Measurements from ENCODE around the gene NFIC.

The NFIC gene

GRCh38 chr19:3464587-3465235 lies 98.3 kb downstream of the NFIC start:
- FAIRE-seq (no peak), DNase-seq (ENCODE audit: low spot score) (no peak)

GRCh38 chr19:3465552-3465951 lies 99.2 kb downstream of the NFIC start:
- FAIRE-seq (no peak), DNase-seq (ENCODE audit: low spot score) (no peak)

- no peak for DNase-seq (ENCODE audit: low spot score)
- FAIRE-seq, result no peak
Measured at GRCh38 chr19:3466635-3467034, 100.3 kb downstream of the NFIC start.

- FAIRE-seq (no peak), DNase-seq (ENCODE audit: low spot score) (no peak)
Measured at GRCh38 chr19:3467437-3468198, 101.2 kb downstream of the NFIC start.

GRCh38 chr19:3468211-3468610 lies 101.8 kb downstream of the NFIC start:
- DNase-seq (ENCODE audit: low spot score), result no peak
- no peak for FAIRE-seq

- no peak for FAIRE-seq
- no peak for DNase-seq (ENCODE audit: low spot score)
Measured at GRCh38 chr19:3469638-3470499, 103.5 kb downstream of the NFIC start.

GRCh38 chr19:3470500-3471128 lies 104.2 kb downstream of the NFIC start:
- no peak for FAIRE-seq

GRCh38 chr19:3471954-3472655 lies 105.7 kb downstream of the NFIC start:
- FAIRE-seq, result no peak

More at GRCh38 chr19:3470500-3471128, 104.2 kb downstream of the NFIC start:
- no peak for DNase-seq (ENCODE audit: low spot score)

GRCh38 chr19:3474010-3474409 lies 107.6 kb downstream of the NFIC start:
- DNase-seq (ENCODE audit: low spot score) (no peak), FAIRE-seq (no peak)

More at GRCh38 chr19:3471954-3472655, 105.7 kb downstream of the NFIC start:
- DNase-seq (ENCODE audit: low spot score), result no peak

GRCh38 chr19:3474614-3475013 lies 108.2 kb downstream of the NFIC start:
- no peak for DNase-seq (ENCODE audit: low spot score)
- no peak for FAIRE-seq

- FAIRE-seq, result no peak
Measured at GRCh38 chr19:3475449-3475848, 109.1 kb downstream of the NFIC start.

GRCh38 chr19:3476830-3477229 lies 110.4 kb downstream of the NFIC start:
- DNase-seq (ENCODE audit: low spot score), result no peak
- no peak for FAIRE-seq

More at GRCh38 chr19:3475449-3475848, 109.1 kb downstream of the NFIC start:
- DNase-seq (ENCODE audit: low spot score), result no peak

GRCh38 chr19:3477506-3477905 lies 111.1 kb downstream of the NFIC start:
- FAIRE-seq, result no peak

GRCh38 chr19:3477951-3478350 lies 111.6 kb downstream of the NFIC start:
- FAIRE-seq (no peak), DNase-seq (ENCODE audit: low spot score) (no peak)

More at GRCh38 chr19:3477506-3477905, 111.1 kb downstream of the NFIC start:
- no peak for DNase-seq (ENCODE audit: low spot score)

GRCh38 chr19:3478409-3479176 lies 112.2 kb downstream of the NFIC start:
- DNase-seq (ENCODE audit: low spot score) (no peak), FAIRE-seq (no peak)

GRCh38 chr19:3479177-3479833 lies 112.9 kb downstream of the NFIC start:
- FAIRE-seq (no peak), DNase-seq (ENCODE audit: low spot score) (no peak)

- no peak for FAIRE-seq
- no peak for DNase-seq (ENCODE audit: low spot score)
Measured at GRCh38 chr19:3479834-3480215, 113.4 kb downstream of the NFIC start.

GRCh38 chr19:3480383-3481091 lies 114.2 kb downstream of the NFIC start, which contains the start of gene SMIM24:
Gene SMIM24, minus strand, starts transcription at chr19:3480525. Its CDS starts 62 bp downstream, at chr19:3480463.
- FAIRE-seq (no peak), DNase-seq (ENCODE audit: low spot score) (no peak)

Data from RCC 7860 (cell line).